NCI-H446 treated with DMSO at 0.1 percent for 48 hours (cell line): ENCODE data around the gene SLC2A6.
A peak's percentile ranks its signal among the peaks of the same experiment; 100 is the strongest.

Source experiments
- DNase-seq: peaks from one replicate; lab custom pipeline; 2025; lab: John Stamatoyannopoulos, UW

Gene SLC2A6

GRCh38 chr9:133478851-133479711, at the start of gene SLC2A6:
Gene SLC2A6 (minus strand): TSS chr9:133479099. CDS start chr9:133479059, 40 bp downstream.
- peak; percentile 39 for DNase-seq

- no peak for DNase-seq
These were observed 49.3 kb upstream of the SLC2A6 start for GRCh38 chr9:133528001-133528875.

GRCh38 chr9:133527444-133527920, 48.6 kb upstream of the SLC2A6 start:
- DNase-seq = no peak

- DNase-seq = no peak
These were observed 47.9 kb upstream of the SLC2A6 start for GRCh38 chr9:133526721-133527321.

- DNase-seq = no peak
These were observed 46.8 kb upstream of the SLC2A6 start for GRCh38 chr9:133525677-133526076.

- no peak for DNase-seq
These were observed 45.9 kb upstream of the SLC2A6 start, which contains the start of gene MYMK for GRCh38 chr9:133524679-133525228. Gene MYMK (minus strand): TSS chr9:133524959. CDS start chr9:133524844, 115 bp downstream.

GRCh38 chr9:133524146-133524545, 45.2 kb upstream of the SLC2A6 start:
- no peak for DNase-seq

- DNase-seq = no peak
These were observed 44.2 kb upstream of the SLC2A6 start for GRCh38 chr9:133523106-133523505.

- no peak for DNase-seq
These were observed 43.4 kb upstream of the SLC2A6 start for GRCh38 chr9:133522073-133522910.

- DNase-seq = no peak
These were observed 42.5 kb upstream of the SLC2A6 start for GRCh38 chr9:133521122-133522072.

GRCh38 chr9:133520121-133520835, 41.4 kb upstream of the SLC2A6 start:
- DNase-seq = no peak

GRCh38 chr9:133519693-133520092, 40.8 kb upstream of the SLC2A6 start:
- no peak for DNase-seq

GRCh38 chr9:133518706-133519449, 40.0 kb upstream of the SLC2A6 start:
- no peak for DNase-seq

- no peak for DNase-seq
These were observed 39.3 kb upstream of the SLC2A6 start for GRCh38 chr9:133518200-133518599.

- DNase-seq = no peak
These were observed 38.8 kb upstream of the SLC2A6 start for GRCh38 chr9:133517711-133518110.

GRCh38 chr9:133516961-133517350, 38.1 kb upstream of the SLC2A6 start:
- no peak for DNase-seq

- no peak for DNase-seq
These were observed 37.5 kb upstream of the SLC2A6 start for GRCh38 chr9:133516256-133516960.
